Thymus (tissue), 11 donors: ENCODE measurements around the gene SCP2D1. TPM values are rescaled to one million over a fixed set of nuclear protein-coding genes. Genes with fewer than 3 reads are reported as not detected.

Source experiments
- DNase-seq, 9 donors: peaks; one replicate each; pipeline ENCODE4 v3.0.0-alpha.2; 2013; ENCODE audit warnings: low spot score in 9 of 9, low read depth in 6 of 9, missing footprints in 1 of 9
- H3K27ac ChIP-seq, 2 donors: one replicate each; pipeline ENCODE4 v1.5.1; 2013; ENCODE audit warnings: control low read depth in 1 of 2, low read depth in 1 of 2, low read length in 1 of 2, mild to moderate bottlenecking in 1 of 2, moderate library complexity in 1 of 2
- H3K27me3 ChIP-seq, 2 donors: one replicate each; pipeline ENCODE4 v1.5.1; 2013; ENCODE audit warnings: low read length in 1 of 2; ENCODE audit not compliant: control insufficient read depth in 2 of 2, insufficient read depth in 1 of 2
- H3K36me3 ChIP-seq, 2 donors: one replicate each; pipeline ENCODE4 v1.5.1; 2013; ENCODE audit warnings: low read length in 1 of 2, mild to moderate bottlenecking in 1 of 2, moderate library complexity in 1 of 2; ENCODE audit not compliant: control insufficient read depth in 2 of 2, insufficient read depth in 2 of 2
- H3K4me1 ChIP-seq, 2 donors: one replicate each; pipeline ENCODE4 v1.5.1; 2013; ENCODE audit warnings: low read length in 2 of 2; ENCODE audit not compliant: control insufficient read depth in 2 of 2, insufficient read depth in 2 of 2
- H3K4me3 ChIP-seq, 2 donors: one replicate each; pipeline ENCODE4 v1.5.1; 2013; ENCODE audit warnings: low read length in 2 of 2, control low read depth in 1 of 2, mild to moderate bottlenecking in 1 of 2
- H3K9me3 ChIP-seq, 2 donors: one replicate each; pipeline ENCODE4 v1.5.1; 2013; ENCODE audit warnings: low read length in 1 of 2, mild to moderate bottlenecking in 1 of 2; ENCODE audit not compliant: control insufficient read depth in 2 of 2, insufficient read depth in 1 of 2
- WGBS: extraction: QIAGEN DNeasy Blood & Tissue Kit; methylation state at CpG from one replicate; pipeline ENCODE4 v1.1.7; 2013; 5-methylcytosine and 5-hydroxymethylcytosine counted together
- polyA plus RNA-seq: library from polyadenylated mRNA; stranded (reverse); fragments of 200-250 nt; gene quantifications from one replicate; pipeline ENCODE4 v1.2.3, GENCODE V29; 2013
- total RNA-seq: library from RNA; stranded (reverse); fragments of 120-200 nt; gene quantifications from one replicate; pipeline ENCODE4 v1.2.4, GENCODE V29; 2013
- donor health status: healthy.

Gene SCP2D1
- total and polyA plus RNA-seq, 2 donors = not detected

GRCh38 chr20:18805881-18806280 is 7.7 kb upstream of the SCP2D1 start:
- Histone ChIP-seq H3K4me3 (no peak overlapping the region), H3K36me3 (no peaks in the 10 kb centered on the region), H3K4me1 (no peaks in the 10 kb centered on the region), H3K9me3 (no peaks in the 10 kb centered on the region), H3K27me3 (no peaks in the 10 kb centered on the region), H3K27ac (no peak overlapping the region)
- 66% methylated on average over 4 of the region's 4 CpGs for whole genome bisulfite sequencing
- DNase-seq = no peak

GRCh38 chr20:18808712-18809111 is 4.9 kb upstream of the SCP2D1 start:
- H3K4me1 ChIP-seq = no peaks in the 10 kb centered on the region
- DNase-seq = no peak
- no peak overlapping the region for H3K27ac ChIP-seq
- no peaks in the 10 kb centered on the region for H3K36me3 ChIP-seq
- 64% methylated on average over 3 of the region's 3 CpGs for WGBS
- no peaks in the 10 kb centered on the region for H3K27me3 ChIP-seq
- H3K9me3 ChIP-seq = no peaks in the 10 kb centered on the region
- H3K4me3 ChIP-seq = no peak overlapping the region

GRCh38 chr20:18811186-18811585 is 2.4 kb upstream of the SCP2D1 start:
- no peak for DNase-seq
- WGBS = 94% methylated on average over 6 of the region's 6 CpGs
- no peaks in the 10 kb centered on the region for H3K36me3 ChIP-seq
- no peaks in the 10 kb centered on the region for H3K27me3 ChIP-seq
- H3K9me3 ChIP-seq = no peaks in the 10 kb centered on the region
- no peak overlapping the region for H3K4me3 ChIP-seq
- H3K4me1 ChIP-seq = no peaks in the 10 kb centered on the region
- H3K27ac ChIP-seq = no peak overlapping the region

GRCh38 chr20:18811904-18812303 is 1.7 kb upstream of the SCP2D1 start:
- Histone ChIP-seq H3K36me3 (no peaks in the 10 kb centered on the region), H3K27me3 (no peaks in the 10 kb centered on the region), H3K27ac (no peak overlapping the region), H3K4me3 (no peak overlapping the region), H3K4me1 (no peaks in the 10 kb centered on the region), H3K9me3 (no peaks in the 10 kb centered on the region)
- WGBS = 95% methylated on average over 3 of the region's 3 CpGs
- DNase-seq = no peak

GRCh38 chr20:18815194-18815942 is 1.8 kb downstream of the SCP2D1 start:
- H3K36me3 ChIP-seq = no peaks in the 10 kb centered on the region
- no peaks in the 10 kb centered on the region for H3K4me1 ChIP-seq
- WGBS = 97% methylated on average over 6 of the region's 6 CpGs

GRCh38 chr20:18822832-18823231 is 9.2 kb downstream of the SCP2D1 start:
- Histone ChIP-seq H3K4me1 (no peaks in the 10 kb centered on the region), H3K27ac (no peak overlapping the region), H3K36me3 (no peaks in the 10 kb centered on the region), H3K27me3 (no peaks in the 10 kb centered on the region), H3K4me3 (no peak overlapping the region), H3K9me3 (no peaks in the 10 kb centered on the region)
- DNase-seq = no peak
- WGBS = 96% methylated on average over 2 of the region's 2 CpGs

More at GRCh38 chr20:18815194-18815942, 1.8 kb downstream of the SCP2D1 start:
- no peak for DNase-seq
- no peaks in the 10 kb centered on the region for H3K9me3 ChIP-seq
- H3K27ac ChIP-seq = no peak overlapping the region
- H3K27me3 ChIP-seq = no peaks in the 10 kb centered on the region
- H3K4me3 ChIP-seq = no peak overlapping the region

GRCh38 chr20:18831830-18832499 is 18.4 kb downstream of the SCP2D1 start:
- H3K9me3 ChIP-seq = no peaks in the 10 kb centered on the region
- no peak overlapping the region for H3K27ac ChIP-seq
- no peak for DNase-seq
- no peaks in the 10 kb centered on the region for H3K36me3 ChIP-seq
- 58% methylated on average over 5 of the region's 5 CpGs for WGBS
- H3K4me3 ChIP-seq = no peak overlapping the region
- no peaks in the 10 kb centered on the region for H3K4me1 ChIP-seq
- no peaks in the 10 kb centered on the region for H3K27me3 ChIP-seq

GRCh38 chr20:18832546-18833200 is 19.1 kb downstream of the SCP2D1 start:
- Histone ChIP-seq H3K36me3 (no peaks in the 10 kb centered on the region), H3K27me3 (no peaks in the 10 kb centered on the region), H3K9me3 (no peaks in the 10 kb centered on the region), H3K27ac (no peak overlapping the region), H3K4me3 (no peak overlapping the region), H3K4me1 (no peaks in the 10 kb centered on the region)
- DNase-seq = no peak
- WGBS = 59% methylated on average over 4 of the region's 4 CpGs
